ENCODE measurements around the gene NHLRC3.

Gene NHLRC3

GRCh38 chr13:39032150-39032549, 6.1 kb upstream of the NHLRC3 start:
- TF ChIP-seq CTCF (IDR thresholded peaks at IDR 0.05; ENCODE audit: low read depth, low read length), result no peak
- H3K4me3 ChIP-seq (replicated peaks in 1 of 2; ENCODE audit: low read depth in 2 of 2, low read length in 2 of 2), result no peak overlapping the region
- no peak for DNase-seq (ENCODE audit: low read depth in 2 of 2)

GRCh38 chr13:39034085-39034484, 4.2 kb upstream of the NHLRC3 start:
- H3K4me3 ChIP-seq (replicated peaks in 1 of 2; ENCODE audit: low read depth in 2 of 2, low read length in 2 of 2), result no peak overlapping the region
- DNase-seq (ENCODE audit: low read depth in 2 of 2), result no peak
- no peak for TF ChIP-seq CTCF (IDR thresholded peaks at IDR 0.05; ENCODE audit: low read depth, low read length)

DNA sequence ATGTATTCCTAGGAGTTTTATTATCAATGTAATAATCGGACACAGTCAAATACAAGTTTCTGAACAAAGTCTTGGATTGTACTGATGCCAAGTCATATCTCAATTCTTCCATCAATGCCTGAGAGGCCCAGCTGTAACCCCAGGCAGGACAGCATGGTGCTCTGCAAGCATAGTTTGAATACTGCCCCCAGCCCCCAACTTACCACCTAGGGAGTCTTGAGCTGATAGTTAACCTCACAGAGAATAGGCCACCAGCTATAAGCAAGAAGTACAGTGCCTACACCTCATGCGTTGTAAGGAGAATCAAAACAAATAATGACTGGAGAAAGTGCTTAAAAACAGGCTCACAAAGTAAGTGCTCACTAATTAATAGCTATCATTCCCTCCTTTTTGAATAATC, 3.1 kb upstream of the NHLRC3 start:
- H3K4me3 ChIP-seq (replicated peaks in 1 of 2; ENCODE audit: low read depth in 2 of 2, low read length in 2 of 2), result peak overlapping the region; percentile 92
- no peak for TF ChIP-seq CTCF (IDR thresholded peaks at IDR 0.05; ENCODE audit: low read depth, low read length)

GRCh38 chr13:39035799-39036198, 2.5 kb upstream of the NHLRC3 start:
- TF ChIP-seq CTCF (IDR thresholded peaks at IDR 0.05; ENCODE audit: low read depth, low read length), result no peak
- no peak for DNase-seq (ENCODE audit: low read depth in 2 of 2)
- peak overlapping the region; percentile 92 for H3K4me3 ChIP-seq (replicated peaks in 1 of 2; ENCODE audit: low read depth in 2 of 2, low read length in 2 of 2)

More for the DNA sequence above, 3.1 kb upstream of the NHLRC3 start:
- no peak for DNase-seq (ENCODE audit: low read depth in 2 of 2)

GRCh38 chr13:39036212-39036611, 2.0 kb upstream of the NHLRC3 start:
- peak; percentile 29 to 42 for DNase-seq (ENCODE audit: low read depth in 2 of 2)
- H3K4me3 ChIP-seq (replicated peaks in 1 of 2; ENCODE audit: low read depth in 2 of 2, low read length in 2 of 2), result peak overlapping the region; percentile 92
- TF ChIP-seq CTCF (IDR thresholded peaks at IDR 0.05; ENCODE audit: low read depth, low read length), result no peak

- TF ChIP-seq CTCF (IDR thresholded peaks at IDR 0.05; ENCODE audit: low read depth, low read length), result no peak
- DNase-seq (ENCODE audit: low read depth in 2 of 2), result no peak
- peak overlapping the region; percentile 92 for H3K4me3 ChIP-seq (replicated peaks in 1 of 2; ENCODE audit: low read depth in 2 of 2, low read length in 2 of 2)
Measured at GRCh38 chr13:39037410-39037879, 811 bp upstream of the NHLRC3 start.

- TF ChIP-seq CTCF (IDR thresholded peaks at IDR 0.05; ENCODE audit: low read depth, low read length), result no peak
- peak in 1 of 2 donors; percentile 37 for DNase-seq (ENCODE audit: low read depth in 2 of 2)
- peak overlapping the region; percentile 92 for H3K4me3 ChIP-seq (replicated peaks in 1 of 2; ENCODE audit: low read depth in 2 of 2, low read length in 2 of 2)
Measured at GRCh38 chr13:39038569-39039030, 344 bp downstream of the NHLRC3 start.

All from cardiac fibroblast (primary cell).